H9 (cell line): ENCODE results near the gene TBC1D20. TPM values are rescaled to one million over a fixed set of nuclear protein-coding genes. Genes with fewer than 3 reads are reported as not detected.

Experiments
- DNase-seq: peaks from one replicate; pipeline ENCODE4 v3.0.0-alpha.2; 2017
- H2AFZ ChIP-seq: one replicate; pipeline ENCODE4 v1.6.1; 2013; ENCODE audit warnings: mild to moderate bottlenecking, low read length, control low read depth, moderate library complexity
- H2AK5ac ChIP-seq: 2 replicates; pipeline ENCODE4 v1.6.1; 2013; ENCODE audit warnings: low read length, control low read depth, mixed read lengths; ENCODE audit not compliant: insufficient read length
- H2BK120ac ChIP-seq: one replicate; pipeline ENCODE4 v1.6.1; 2013; ENCODE audit warnings: low read depth, mild to moderate bottlenecking, low read length, control low read depth, inconsistent platforms; ENCODE audit not compliant: poor library complexity, severe bottlenecking
- H2BK12ac ChIP-seq: 2 replicates; pipeline ENCODE4 v1.6.1; 2013; ENCODE audit warnings: low read length, control low read depth, mixed read lengths, low read depth; ENCODE audit not compliant: insufficient read length
- H2BK15ac ChIP-seq: 2 replicates; pipeline ENCODE4 v1.6.1; 2013; ENCODE audit warnings: low read depth, low read length, control low read depth
- H2BK20ac ChIP-seq: one replicate; pipeline ENCODE4 v1.6.1; 2013; ENCODE audit warnings: low read depth, mild to moderate bottlenecking, low read length, control low read depth, inconsistent platforms; ENCODE audit not compliant: poor library complexity, severe bottlenecking
- H2BK5ac ChIP-seq: 2 replicates; pipeline ENCODE4 v1.6.1; 2013; ENCODE audit warnings: low read length, control low read depth, mixed read lengths; ENCODE audit not compliant: insufficient read length
- H3K14ac ChIP-seq: 2 replicates; pipeline ENCODE4 v1.6.1; 2013; ENCODE audit warnings: low read length, control low read depth; ENCODE audit not compliant: insufficient read depth
- H3K18ac ChIP-seq: 2 replicates; pipeline ENCODE4 v1.6.1; 2013; ENCODE audit warnings: low read depth, mild to moderate bottlenecking, mixed read lengths, low read length, control low read depth; ENCODE audit not compliant: insufficient read length
- H3K23ac ChIP-seq: 2 replicates; pipeline ENCODE4 v1.6.1; 2013; ENCODE audit warnings: low read length, control low read depth, mixed read lengths, low read depth; ENCODE audit not compliant: insufficient read length
- H3K23me2 ChIP-seq: 2 replicates; pipeline ENCODE4 v1.6.1; 2013; ENCODE audit warnings: low read depth, mild to moderate bottlenecking, mixed read lengths, low read length, control low read depth; ENCODE audit not compliant: insufficient read length, poor library complexity, severe bottlenecking
- H3K27ac ChIP-seq: 2 replicates; pipeline ENCODE4 v1.5.1; 2013; ENCODE audit warnings: low read length, control low read depth, mixed read lengths, low read depth; ENCODE audit not compliant: insufficient read length
- H3K27me3 ChIP-seq: 2 replicates; pipeline ENCODE4 v1.6.1; 2013; ENCODE audit warnings: low read length, control low read depth, inconsistent platforms; ENCODE audit not compliant: insufficient read depth
- H3K4ac ChIP-seq: 2 replicates; pipeline ENCODE4 v1.6.1; 2013; ENCODE audit warnings: low read depth, mild to moderate bottlenecking, control low read depth, inconsistent platforms, low read length, moderate library complexity
- H3K4me1 ChIP-seq: 2 replicates; pipeline ENCODE4 v1.6.1; 2013; ENCODE audit warnings: low read length, control low read depth, inconsistent platforms; ENCODE audit not compliant: insufficient read depth
- H3K4me2 ChIP-seq: 2 replicates; pipeline ENCODE4 v1.6.1; 2013; ENCODE audit warnings: low read length, control low read depth, mixed read lengths; ENCODE audit not compliant: insufficient read length, insufficient read depth
- H3K56ac ChIP-seq: 2 replicates; pipeline ENCODE4 v1.6.1; 2013; ENCODE audit warnings: low read depth, mild to moderate bottlenecking, mixed read lengths, low read length, control low read depth; ENCODE audit not compliant: insufficient read length
- H3K79me1 ChIP-seq: 2 replicates; pipeline ENCODE4 v1.6.1; 2013; ENCODE audit warnings: low read depth, mild to moderate bottlenecking, moderate library complexity, low read length, control low read depth, inconsistent platforms; ENCODE audit not compliant: insufficient read depth, poor library complexity, severe bottlenecking
- H3K79me2 ChIP-seq: 2 replicates; pipeline ENCODE4 v1.6.1; 2013; ENCODE audit warnings: low read length, control low read depth, inconsistent platforms; ENCODE audit not compliant: insufficient read depth
- H3K9ac ChIP-seq: 2 replicates; pipeline ENCODE4 v1.6.1; 2013; ENCODE audit warnings: low read length, control low read depth, mixed read lengths; ENCODE audit not compliant: insufficient read length; ENCODE audit errors: extremely low read depth
- H3K9me3 ChIP-seq: one replicate; pipeline ENCODE4 v1.6.1; 2013; ENCODE audit warnings: low read depth, low read length, inconsistent platforms; ENCODE audit not compliant: control insufficient read depth
- H3T11ph ChIP-seq: one replicate; pipeline ENCODE4 v1.6.1; 2013; ENCODE audit warnings: mild to moderate bottlenecking, low read length, control low read depth, inconsistent platforms
- H4K20me1 ChIP-seq: one replicate; pipeline ENCODE4 v1.6.1; 2013; ENCODE audit not compliant: control insufficient read depth, insufficient read length, insufficient read depth
- H4K5ac ChIP-seq: 2 replicates; pipeline ENCODE4 v1.6.1; 2013; ENCODE audit warnings: low read depth, mild to moderate bottlenecking, mixed read lengths, low read length, control low read depth; ENCODE audit not compliant: insufficient read length
- H4K8ac ChIP-seq: replicated peaks from 2 replicates; pipeline ENCODE4 v1.6.1; 2013; ENCODE audit warnings: low read length, control low read depth, mixed read lengths, low read depth; ENCODE audit not compliant: insufficient read length
- H4K91ac ChIP-seq: 2 replicates; pipeline ENCODE4 v1.6.1; 2013; ENCODE audit warnings: low read depth, mild to moderate bottlenecking, moderate library complexity, mixed read lengths, low read length, control low read depth; ENCODE audit not compliant: insufficient read length
- H3K27ac Mint-ChIP-seq, 3 experiments: 2 replicates in 2 of 3; 3 replicates in 1 of 3; pipeline ENCODE4 v1.8.0; 2020 to 2021; ENCODE audit warnings: mixed read lengths in 3 of 3, mild to moderate bottlenecking in 1 of 3, moderate library complexity in 1 of 3
- H3K27me3 Mint-ChIP-seq: 2 replicates; pipeline ENCODE4 v1.8.0; 2021; ENCODE audit warnings: low read depth, mild to moderate bottlenecking, moderate library complexity, mixed read lengths
- H3K36me3 Mint-ChIP-seq, 3 experiments: 2 replicates in 2 of 3; 3 replicates in 1 of 3; pipeline ENCODE4 v1.8.0; 2020 to 2021; ENCODE audit warnings: low read depth in 3 of 3, mixed read lengths in 3 of 3; ENCODE audit not compliant: insufficient read depth in 1 of 3
- H3K4me1 Mint-ChIP-seq, 2 experiments: 2 replicates each; pipeline ENCODE4 v1.8.0; 2020; ENCODE audit warnings: mixed read lengths in 2 of 2
- H3K4me3 Mint-ChIP-seq, 2 experiments: 2 replicates in 1 of 2; 3 replicates in 1 of 2; pipeline ENCODE4 v1.8.0; 2020 to 2021; ENCODE audit warnings: mild to moderate bottlenecking in 2 of 2, mixed read lengths in 2 of 2, moderate library complexity in 1 of 2
- H3K9me3 Mint-ChIP-seq, 2 experiments: 2 replicates in 1 of 2; 3 replicates in 1 of 2; pipeline ENCODE4 v1.8.0; 2020; ENCODE audit warnings: mild to moderate bottlenecking in 2 of 2, mixed read lengths in 2 of 2, moderate library complexity in 1 of 2
- CTCF ChIP-seq: fragments of 200-600 bp; sonication (generic); conservative IDR thresholded peaks from 3 replicates; pipeline ENCODE4 v1.8.0; 2021; ENCODE audit warnings: antibody characterized with exemption, mild to moderate bottlenecking
- WGBS: extraction: QIAGEN DNeasy Blood & Tissue Kit; methylation state at CpG from one replicate; pipeline ENCODE4 v1.1.7; 2013; ENCODE audit warnings: missing lambda C conversion rate, low lambda C conversion rate, mixed read lengths; ENCODE audit not compliant: insufficient read length; ENCODE audit errors: extremely low coverage; 5-methylcytosine and 5-hydroxymethylcytosine counted together
- total RNA-seq: library from RNA; stranded (reverse); gene quantifications from 2 replicates; pipeline ENCODE4 v1.2.1, GENCODE V29; 2021

Gene TBC1D20
- total RNA-seq, 1 experiment from 2014 or later = 17.9 TPM

GRCh38 chr20:443223-443775 lies 19.0 kb downstream of the TBC1D20 start:
- H2BK20ac ChIP-seq = no peak overlapping the region
- H3K4me1 ChIP-seq = 0 out of 2 replicates have a peak, but pooled peaks cover 3% of the 10 kb centered on the region
- H3K27me3 ChIP-seq = no peaks in the 10 kb centered on the region
- no CpG with 5 or more reads among the region's 4 CpGs for WGBS
- H3K4me2 ChIP-seq = no peak overlapping the region
- H2BK12ac ChIP-seq = no peak overlapping the region
- no peaks in the 10 kb centered on the region for H3K79me1 ChIP-seq
- H3K14ac ChIP-seq = no peak overlapping the region
- H4K20me1 ChIP-seq = no peaks in the 10 kb centered on the region
- no peak overlapping the region for H3K27ac ChIP-seq
- no peak overlapping the region for H3K9ac ChIP-seq
- no peak overlapping the region for H2AFZ ChIP-seq
- Mint-ChIP-seq H3K4me3 (no peak overlapping the region), H3K27ac (no peak overlapping the region), H3K9me3 (no peaks in the 10 kb centered on the region), H3K27me3 (no peaks in the 10 kb centered on the region), H3K36me3 (peaks cover 31 to 79% (median 71%) of the 10 kb centered on the region in 3 experiments; a peak in 6 of 7 replicates), H3K4me1 (peaks cover 10 to 14% of the 10 kb centered on the region in 2 experiments)
- TF ChIP-seq CTCF = no peak
- no peak overlapping the region for H2BK5ac ChIP-seq
- H3K4ac ChIP-seq = no peak overlapping the region
- H3K23ac ChIP-seq = no peak overlapping the region
- H3K18ac ChIP-seq = no peak overlapping the region
- H4K8ac ChIP-seq = no peak overlapping the region
- H2AK5ac ChIP-seq = no peak overlapping the region
- H4K5ac ChIP-seq = no peak overlapping the region
- H3T11ph ChIP-seq = no peak overlapping the region
- no peaks in the 10 kb centered on the region for H3K23me2 ChIP-seq
- H2BK15ac ChIP-seq = no peak overlapping the region
- no peaks in the 10 kb centered on the region for H3K9me3 ChIP-seq
- H3K79me2 ChIP-seq = no peaks in the 10 kb centered on the region
- no peak overlapping the region for H4K91ac ChIP-seq
- H3K56ac ChIP-seq = no peak overlapping the region
- no peak for DNase-seq
- H2BK120ac ChIP-seq = no peak overlapping the region
